ENCODE measurements around the gene HORMAD2.

HORMAD2 gene

GRCh38 chr22:30171008-30171407 lies 90.7 kb downstream of the HORMAD2 start:
- DNase-seq, result no peak

- DNase-seq, result no peak
These were observed 95.5 kb downstream of the HORMAD2 start for GRCh38 chr22:30175690-30176288.

GRCh38 chr22:30176431-30176830 lies 96.2 kb downstream of the HORMAD2 start:
- DNase-seq, result no peak

GRCh38 chr22:30178181-30179126 lies 98.2 kb downstream of the HORMAD2 start:
- DNase-seq, result no peak

GRCh38 chr22:30180616-30181015 lies 100.4 kb downstream of the HORMAD2 start:
- DNase-seq, result no peak

GRCh38 chr22:30181459-30182349 lies 101.4 kb downstream of the HORMAD2 start:
- no peak for DNase-seq

GRCh38 chr22:30182350-30182745 lies 102.1 kb downstream of the HORMAD2 start:
- DNase-seq, result no peak

GRCh38 chr22:30182815-30183214 lies 102.6 kb downstream of the HORMAD2 start:
- DNase-seq, result no peak

GRCh38 chr22:30183271-30183670 lies 103.0 kb downstream of the HORMAD2 start:
- no peak for DNase-seq

- no peak for DNase-seq
These were observed 103.6 kb downstream of the HORMAD2 start for GRCh38 chr22:30183861-30184278.

- DNase-seq, result no peak
These were observed 104.9 kb downstream of the HORMAD2 start for GRCh38 chr22:30185129-30185528.

- DNase-seq, result no peak
These were observed 105.3 kb downstream of the HORMAD2 start for GRCh38 chr22:30185549-30185948.

- DNase-seq, result no peak
These were observed 105.8 kb downstream of the HORMAD2 start for GRCh38 chr22:30186041-30186440.

- DNase-seq, result no peak
These were observed 106.2 kb downstream of the HORMAD2 start for GRCh38 chr22:30186510-30186909.

- DNase-seq, result no peak
These were observed 106.8 kb downstream of the HORMAD2 start for GRCh38 chr22:30187094-30187493.

GRCh38 chr22:30187529-30188407 lies 107.5 kb downstream of the HORMAD2 start:
- DNase-seq, result no peak

- no peak for DNase-seq
These were observed 108.6 kb downstream of the HORMAD2 start for GRCh38 chr22:30188911-30189310.

GRCh38 chr22:30190574-30190973 lies 110.3 kb downstream of the HORMAD2 start:
- DNase-seq, result no peak

- no peak for DNase-seq
These were observed 110.9 kb downstream of the HORMAD2 start for GRCh38 chr22:30191040-30191701.

GRCh38 chr22:30192427-30192826 lies 112.2 kb downstream of the HORMAD2 start:
- no peak for DNase-seq

- DNase-seq, result no peak
These were observed 112.9 kb downstream of the HORMAD2 start for GRCh38 chr22:30193031-30193775.
